H1 (cell line): ENCODE results near the gene HAND1. TPM values are rescaled to one million over a fixed set of nuclear protein-coding genes. Genes with fewer than 3 reads are reported as not detected.

Source experiments
- CHD7 ChIP-seq: fragments of 300-600 bp; sonication (generic); IDR thresholded peaks from 2 replicates; pipeline ENCODE4 v1.7.1; 2012; ENCODE audit warnings: low read length, moderate library complexity, mild to moderate bottlenecking, inconsistent platforms; ENCODE audit not compliant: insufficient replicate concordance
- polyA plus RNA-seq, 7 experiments: library from polyadenylated mRNA; depleted of rRNA in 3 of 7; stranded (reverse) in 5 of 7; unstranded in 2 of 7; fragments of >200 nt in 5 of 7; fragments of 200-250 nt in 2 of 7; gene quantifications; 1 replicate in 5 of 7; 2 replicates in 1 of 7; 4 replicates in 1 of 7; pipeline versions ENCODE4 v1.2.1 to v1.2.3, GENCODE V29; 2011 to 2013; ENCODE audit warnings: missing spikeins in 2 of 7, mixed read lengths in 2 of 7
- total RNA-seq: library from RNA; stranded (reverse); fragmentation: NEBNext Ultra II Directional; extraction: Animal tissue kit (Norgen Biotek cat#: 25700); gene quantifications from 2 replicates; pipeline ENCODE4 v1.2.1, GENCODE V29; 2021

Gene HAND1
- total and polyA plus RNA-seq, 2 of the 8 experiments (the other 6 are each of a cell fraction or from before 2014, with no cell fraction given), result 0.06 TPM; not detected in 1

GRCh38 chr5:154467655-154468354 is 10.2 kb downstream of the HAND1 start (continued):
- TF ChIP-seq CHD7, result no peak
